Testis (tissue), 2 donors: ENCODE measurements around the gene HSF2.

Source experiments
- CTCF ChIP-seq, 3 experiments: fragments of 450-650 bp in 2 of 3; fragments of 200-600 bp in 1 of 3; sonication (generic) in 1 of 3; IDR thresholded peaks; one replicate each; pipeline ENCODE4 v1.5.1; 2016 to 2019; ENCODE audit warnings: antibody characterized with exemption in 3 of 3, mild to moderate bottlenecking in 2 of 3, moderate library complexity in 1 of 3
- POLR2A ChIP-seq: fragments of 450-650 bp; IDR thresholded peaks from one replicate; pipeline ENCODE4 v1.6.1; 2017; ENCODE audit warnings: antibody characterized with exemption, mild to moderate bottlenecking, moderate library complexity

GRCh38 chr6:122429323-122429722 is 29.9 kb downstream of the HSF2 start:
- TF ChIP-seq CTCF (IDR thresholded peaks at IDR 0.05) (no peak), POLR2A (no peak)
